Measurements from ENCODE around the gene WDR5B.
A peak's percentile ranks its signal among the peaks of the same experiment; 100 is the strongest.
"Not testable (repeated sequence)": the region's sequence is repeated elsewhere in the genome, so short reads cannot be mapped to it uniquely, and the experiment has no call there.

The WDR5B gene
- total RNA-seq: 10.0 to 16.7 (median 15.3) reads per million in 3 donors

DNA sequence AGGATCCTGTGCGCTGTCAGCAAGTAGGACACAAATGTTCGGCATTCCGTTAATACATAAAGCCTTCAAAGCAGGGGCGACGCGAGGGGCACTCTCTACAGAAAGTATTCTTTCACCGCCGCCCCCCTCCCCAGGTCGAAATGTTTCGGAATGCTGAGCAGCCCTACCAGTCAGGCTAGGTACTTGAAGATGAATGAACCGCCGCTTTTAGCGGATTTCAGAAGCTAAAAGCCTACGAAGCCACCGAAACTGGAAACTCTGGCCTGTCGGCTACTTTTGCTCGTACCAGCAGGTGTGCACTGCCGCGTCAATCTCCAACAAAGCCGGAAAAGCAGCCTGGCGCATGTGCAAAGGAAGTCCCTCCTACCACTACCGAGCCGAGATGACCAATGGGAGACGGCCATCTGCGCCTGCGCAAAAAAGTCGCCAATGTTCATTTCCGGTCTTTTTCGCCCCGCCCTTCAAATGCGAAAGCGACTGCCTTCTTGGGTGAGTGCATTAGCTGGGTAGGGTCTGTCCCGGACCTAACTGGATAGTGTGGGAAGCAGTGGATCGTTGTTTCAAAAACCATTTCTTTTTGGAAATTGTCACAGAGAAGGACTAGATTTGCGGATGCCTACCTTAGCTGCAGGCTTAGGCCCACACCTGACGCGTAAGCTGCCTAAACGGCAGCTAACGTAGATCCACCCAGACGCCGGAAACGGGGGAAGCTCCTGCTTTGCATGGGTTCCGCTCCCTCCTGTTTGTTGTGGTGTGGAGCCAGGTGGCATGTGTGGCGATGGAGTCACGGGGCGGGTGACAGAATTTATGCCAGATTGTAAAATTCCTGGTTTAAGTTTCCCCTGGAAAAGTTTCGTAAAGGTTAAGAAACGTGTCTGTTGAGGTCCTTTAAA, at the start of gene WDR5B:
Gene WDR5B, minus strand, starts transcription at position 301 of the 893 bp plus-strand sequence. CDS start 534 bp downstream, outside the sequence.
- Histone ChIP-seq H3K27ac (ENCODE audit: insufficient read depth, low read length, poor library complexity, severe bottlenecking) (peak within 1 kb of the TSS; percentile 87), H3K4me1 (ENCODE audit: control insufficient read depth, insufficient read depth, low read length, poor library complexity, severe bottlenecking) (peaks cover 13% of the 10 kb centered on the region), H3K9me3 (ENCODE audit: control insufficient read depth, low read length) (no peaks in the 10 kb centered on the region), H3K27me3 (replicated peaks; ENCODE audit: control insufficient read depth, insufficient read depth, low read length, poor library complexity, severe bottlenecking) (no peaks in the 10 kb centered on the region), H3K36me3 (ENCODE audit: control insufficient read depth, insufficient read depth, low read length) (no peaks in the 10 kb centered on the region), H3K4me3 (ENCODE audit: insufficient read depth, low read depth, low read length, poor library complexity, severe bottlenecking) (peak within 1 kb of the TSS; percentile 57)
- peak; percentile 97 to 98 (median 98) for DNase-seq

DNA sequence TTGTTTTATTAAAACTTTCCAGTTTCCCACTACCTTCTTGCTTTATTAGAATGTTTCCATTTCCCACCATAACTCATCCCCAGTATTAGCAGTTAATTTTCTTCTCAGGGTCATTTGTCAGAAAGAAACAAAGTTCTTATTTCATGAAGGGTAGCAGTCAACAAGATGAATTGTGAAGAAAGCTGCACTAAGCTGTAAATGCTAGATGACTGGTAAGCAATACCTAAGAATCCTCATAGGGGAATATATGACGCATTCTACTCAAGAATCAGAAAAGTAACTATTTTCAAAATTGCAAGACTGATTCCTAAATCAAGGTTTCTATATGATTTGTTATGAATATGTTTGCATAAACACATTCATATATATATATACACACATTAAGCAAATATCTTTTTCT, 48.8 kb upstream of the WDR5B start:
- Histone ChIP-seq H3K4me1 (ENCODE audit: control insufficient read depth, insufficient read depth, low read length, poor library complexity, severe bottlenecking) (peaks cover 3% of the 10 kb centered on the region), H3K27ac (ENCODE audit: insufficient read depth, low read length, poor library complexity, severe bottlenecking) (no peak overlapping the region), H3K4me3 (ENCODE audit: insufficient read depth, low read depth, low read length, poor library complexity, severe bottlenecking) (no peak overlapping the region), H3K36me3 (ENCODE audit: control insufficient read depth, insufficient read depth, low read length) (peaks cover 33% of the 10 kb centered on the region), H3K9me3 (ENCODE audit: control insufficient read depth, low read length) (no peaks in the 10 kb centered on the region), H3K27me3 (replicated peaks; ENCODE audit: control insufficient read depth, insufficient read depth, low read length, poor library complexity, severe bottlenecking) (no peaks in the 10 kb centered on the region)
- DNase-seq: no peak

DNA sequence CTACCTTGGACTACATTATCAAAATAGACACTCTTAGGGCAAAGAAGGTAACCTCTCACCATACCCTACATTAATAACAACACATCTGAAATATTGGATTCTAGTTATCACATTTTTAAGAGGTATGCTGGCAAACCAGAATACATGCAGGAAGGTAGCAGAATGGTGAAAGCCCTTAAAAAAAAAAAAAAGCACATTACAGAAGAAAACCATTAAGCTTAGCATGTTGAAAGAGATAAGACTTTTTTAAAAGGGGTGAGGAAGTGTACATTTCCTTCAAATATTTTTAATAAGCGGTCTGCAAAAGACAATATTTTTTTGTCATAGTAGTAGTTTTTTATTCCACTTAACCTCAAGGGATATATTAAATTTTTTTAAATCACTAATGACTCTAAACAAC, 46.5 kb upstream of the WDR5B start:
- Histone ChIP-seq H3K27me3 (replicated peaks; ENCODE audit: control insufficient read depth, insufficient read depth, low read length, poor library complexity, severe bottlenecking) (no peaks in the 10 kb centered on the region), H3K4me1 (ENCODE audit: control insufficient read depth, insufficient read depth, low read length, poor library complexity, severe bottlenecking) (no peaks in the 10 kb centered on the region), H3K9me3 (ENCODE audit: control insufficient read depth, low read length) (no peaks in the 10 kb centered on the region), H3K27ac (ENCODE audit: insufficient read depth, low read length, poor library complexity, severe bottlenecking) (no peak overlapping the region), H3K4me3 (ENCODE audit: insufficient read depth, low read depth, low read length, poor library complexity, severe bottlenecking) (no peak overlapping the region), H3K36me3 (ENCODE audit: control insufficient read depth, insufficient read depth, low read length) (peaks cover 50% of the 10 kb centered on the region)
- no peak for DNase-seq

DNA sequence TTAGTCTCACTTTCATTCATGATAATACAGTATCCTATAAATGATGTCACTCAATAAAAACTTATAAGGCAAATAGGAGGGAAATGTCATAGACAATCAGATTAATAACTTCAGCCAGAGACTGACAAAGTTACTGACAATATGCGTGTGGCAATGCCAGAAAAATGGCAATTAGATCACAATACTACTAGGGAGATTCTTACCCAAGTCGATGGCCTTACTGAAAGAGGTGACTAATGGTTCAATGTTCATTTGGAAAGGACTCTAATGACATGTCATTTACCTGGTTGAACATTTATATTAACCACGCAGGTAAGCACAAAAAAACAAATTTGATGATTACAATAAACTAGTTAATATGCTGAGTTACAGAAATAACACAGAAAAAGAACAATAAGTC, 45.9 kb upstream of the WDR5B start:
- Histone ChIP-seq H3K27me3 (replicated peaks; ENCODE audit: control insufficient read depth, insufficient read depth, low read length, poor library complexity, severe bottlenecking) (no peaks in the 10 kb centered on the region), H3K9me3 (ENCODE audit: control insufficient read depth, low read length) (no peaks in the 10 kb centered on the region), H3K4me1 (ENCODE audit: control insufficient read depth, insufficient read depth, low read length, poor library complexity, severe bottlenecking) (no peaks in the 10 kb centered on the region), H3K4me3 (ENCODE audit: insufficient read depth, low read depth, low read length, poor library complexity, severe bottlenecking) (no peak overlapping the region), H3K27ac (ENCODE audit: insufficient read depth, low read length, poor library complexity, severe bottlenecking) (no peak overlapping the region), H3K36me3 (ENCODE audit: control insufficient read depth, insufficient read depth, low read length) (peaks cover 53% of the 10 kb centered on the region)
- no peak for DNase-seq

DNA sequence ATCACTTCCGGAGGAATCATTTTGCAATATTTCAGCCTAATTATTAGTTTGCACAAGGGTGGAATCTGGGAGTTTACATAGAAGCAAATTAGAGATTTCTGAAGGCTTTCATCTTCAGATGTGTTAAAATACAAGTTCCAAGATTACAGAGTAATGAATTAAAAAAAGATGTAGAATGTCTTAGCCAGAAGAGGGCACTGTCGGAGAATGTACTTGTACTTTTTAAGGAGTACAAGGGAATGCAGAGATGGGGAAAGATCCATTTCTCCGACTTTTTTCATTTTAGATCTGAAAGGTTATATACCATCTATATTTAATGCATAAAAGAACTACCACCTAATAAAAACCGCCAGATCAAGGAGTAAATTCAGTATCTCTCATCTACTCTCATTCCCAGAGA, 43.1 kb upstream of the WDR5B start:
- Histone ChIP-seq H3K27me3 (replicated peaks; ENCODE audit: control insufficient read depth, insufficient read depth, low read length, poor library complexity, severe bottlenecking) (no peaks in the 10 kb centered on the region), H3K9me3 (ENCODE audit: control insufficient read depth, low read length) (no peaks in the 10 kb centered on the region), H3K4me3 (ENCODE audit: insufficient read depth, low read depth, low read length, poor library complexity, severe bottlenecking) (no peak overlapping the region), H3K27ac (ENCODE audit: insufficient read depth, low read length, poor library complexity, severe bottlenecking) (no peak overlapping the region), H3K36me3 (ENCODE audit: control insufficient read depth, insufficient read depth, low read length) (peaks cover 43% of the 10 kb centered on the region), H3K4me1 (ENCODE audit: control insufficient read depth, insufficient read depth, low read length, poor library complexity, severe bottlenecking) (no peaks in the 10 kb centered on the region)
- DNase-seq: no peak

DNA sequence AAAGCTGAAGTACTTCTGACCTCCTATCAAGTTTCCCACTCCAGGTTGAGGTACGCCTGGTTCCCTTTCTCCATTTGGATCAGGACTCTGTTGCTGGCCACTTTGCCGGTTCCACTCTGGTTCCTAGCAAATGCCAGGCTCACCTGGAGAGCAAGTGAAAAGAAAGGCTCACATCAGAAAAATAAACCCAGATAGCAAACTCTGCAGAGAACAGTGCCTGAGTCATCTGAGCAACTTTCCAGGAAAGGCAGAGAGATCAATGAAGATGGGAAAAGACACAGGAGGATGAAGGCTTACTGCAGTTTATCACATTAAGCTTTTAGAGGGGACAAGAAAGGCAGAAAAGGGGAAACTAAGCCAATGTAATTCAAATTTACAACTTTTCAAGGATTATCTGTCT, 41.8 kb upstream of the WDR5B start:
- Histone ChIP-seq H3K27ac (ENCODE audit: insufficient read depth, low read length, poor library complexity, severe bottlenecking) (no peak overlapping the region), H3K4me1 (ENCODE audit: control insufficient read depth, insufficient read depth, low read length, poor library complexity, severe bottlenecking) (no peaks in the 10 kb centered on the region), H3K9me3 (ENCODE audit: control insufficient read depth, low read length) (no peaks in the 10 kb centered on the region), H3K4me3 (ENCODE audit: insufficient read depth, low read depth, low read length, poor library complexity, severe bottlenecking) (no peak overlapping the region), H3K36me3 (ENCODE audit: control insufficient read depth, insufficient read depth, low read length) (peaks cover 42% of the 10 kb centered on the region), H3K27me3 (replicated peaks; ENCODE audit: control insufficient read depth, insufficient read depth, low read length, poor library complexity, severe bottlenecking) (no peaks in the 10 kb centered on the region)
- no peak for DNase-seq

DNA sequence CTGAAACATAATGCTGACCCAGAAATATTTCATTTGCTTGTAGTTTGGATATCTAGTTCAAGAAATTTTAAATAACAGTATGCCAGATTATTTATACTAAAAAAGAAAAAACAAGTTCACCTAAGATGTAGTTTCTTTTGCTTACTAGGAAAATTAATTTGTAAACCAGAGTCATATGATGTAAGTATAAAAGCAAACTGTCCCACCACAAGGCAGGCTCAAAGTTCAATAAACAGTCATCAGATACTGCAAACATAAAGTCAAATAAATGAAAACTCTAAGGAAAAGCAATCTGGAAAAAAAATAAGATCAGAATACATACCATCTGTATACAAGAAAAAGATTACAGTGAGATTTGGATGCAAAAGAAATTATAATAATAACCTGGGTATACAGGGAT, 40.2 kb upstream of the WDR5B start:
- Histone ChIP-seq H3K27ac (ENCODE audit: insufficient read depth, low read length, poor library complexity, severe bottlenecking) (no peak overlapping the region), H3K9me3 (ENCODE audit: control insufficient read depth, low read length) (no peaks in the 10 kb centered on the region), H3K27me3 (replicated peaks; ENCODE audit: control insufficient read depth, insufficient read depth, low read length, poor library complexity, severe bottlenecking) (no peaks in the 10 kb centered on the region), H3K4me3 (ENCODE audit: insufficient read depth, low read depth, low read length, poor library complexity, severe bottlenecking) (no peak overlapping the region), H3K36me3 (ENCODE audit: control insufficient read depth, insufficient read depth, low read length) (peaks cover 45% of the 10 kb centered on the region), H3K4me1 (ENCODE audit: control insufficient read depth, insufficient read depth, low read length, poor library complexity, severe bottlenecking) (no peaks in the 10 kb centered on the region)
- DNase-seq: no peak

DNA sequence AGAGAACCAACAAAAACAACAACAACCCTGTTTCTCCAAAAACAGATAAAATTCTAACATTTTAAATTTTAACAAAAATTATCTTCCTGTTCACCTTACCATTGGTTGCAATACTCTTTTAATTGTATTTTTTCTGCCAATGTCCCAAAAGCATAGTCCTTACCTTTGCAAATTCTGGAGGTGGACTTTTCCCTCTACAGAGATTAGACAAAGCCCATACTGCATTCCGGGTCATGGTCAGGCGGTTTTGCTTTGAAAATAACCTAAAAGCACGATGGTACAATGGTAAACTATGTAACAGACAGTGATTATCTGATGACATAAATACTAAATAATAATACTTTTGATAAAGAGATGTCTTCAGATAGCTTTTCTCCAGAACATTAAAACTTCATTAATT, 35.5 kb upstream of the WDR5B start:
- H3K36me3 ChIP-seq (ENCODE audit: control insufficient read depth, insufficient read depth, low read length): peaks cover 41% of the 10 kb centered on the region
- H3K27me3 ChIP-seq (replicated peaks; ENCODE audit: control insufficient read depth, insufficient read depth, low read length, poor library complexity, severe bottlenecking): no peaks in the 10 kb centered on the region

DNA sequence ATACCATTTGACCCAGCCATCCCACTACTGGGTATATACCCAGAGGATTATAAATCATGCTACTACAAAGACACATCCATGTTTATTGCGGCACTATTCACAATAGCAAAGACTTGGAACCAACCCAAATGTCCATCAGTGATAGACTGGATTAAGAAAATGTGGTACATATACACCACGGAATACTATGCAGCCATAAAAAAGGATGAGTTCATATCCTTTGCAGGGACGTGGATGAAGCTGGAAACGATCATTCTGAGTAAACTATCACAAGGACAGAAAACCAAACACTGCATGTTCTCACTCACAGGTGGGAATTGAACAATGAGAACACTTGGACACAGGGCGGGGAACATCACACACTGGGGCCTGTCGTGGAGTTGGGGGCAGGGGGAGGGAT, 32.4 kb upstream of the WDR5B start:
- H3K4me1 ChIP-seq (ENCODE audit: control insufficient read depth, insufficient read depth, low read length, poor library complexity, severe bottlenecking); H3K27me3 ChIP-seq (replicated peaks; ENCODE audit: control insufficient read depth, insufficient read depth, low read length, poor library complexity, severe bottlenecking); H3K4me3 ChIP-seq (ENCODE audit: insufficient read depth, low read depth, low read length, poor library complexity, severe bottlenecking); DNase-seq; H3K9me3 ChIP-seq (ENCODE audit: control insufficient read depth, low read length); H3K27ac ChIP-seq (ENCODE audit: insufficient read depth, low read length, poor library complexity, severe bottlenecking): not testable (repeated sequence)
- H3K36me3 ChIP-seq (ENCODE audit: control insufficient read depth, insufficient read depth, low read length): peaks cover 48% of the 10 kb centered on the region

More for the DNA sequence above, 35.5 kb upstream of the WDR5B start:
- H3K4me3 ChIP-seq (ENCODE audit: insufficient read depth, low read depth, low read length, poor library complexity, severe bottlenecking): no peak overlapping the region
- no peak overlapping the region for H3K27ac ChIP-seq (ENCODE audit: insufficient read depth, low read length, poor library complexity, severe bottlenecking)
- DNase-seq: no peak
- no peaks in the 10 kb centered on the region for H3K9me3 ChIP-seq (ENCODE audit: control insufficient read depth, low read length)
- H3K4me1 ChIP-seq (ENCODE audit: control insufficient read depth, insufficient read depth, low read length, poor library complexity, severe bottlenecking): no peaks in the 10 kb centered on the region

DNA sequence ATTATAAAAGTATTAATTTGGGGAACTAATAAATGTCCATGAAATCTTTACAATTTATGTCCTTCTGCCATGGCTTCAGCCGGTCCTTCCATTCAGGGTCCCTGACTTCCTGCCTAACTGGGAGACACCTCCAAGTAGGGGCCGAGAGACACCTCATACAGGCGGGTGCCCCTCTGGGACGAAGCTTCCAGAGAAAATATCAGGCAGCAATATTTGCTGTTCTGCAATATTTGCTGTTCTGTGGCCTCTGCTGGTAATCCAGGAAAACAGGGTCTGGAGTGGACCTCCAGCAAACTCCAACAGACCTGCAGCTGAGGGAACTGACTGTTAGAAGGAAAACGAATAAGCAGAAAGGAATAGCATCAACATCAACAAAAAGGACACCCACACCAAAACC, 28.6 kb upstream of the WDR5B start:
- not testable (repeated sequence) for H3K4me1 ChIP-seq (ENCODE audit: control insufficient read depth, insufficient read depth, low read length, poor library complexity, severe bottlenecking); DNase-seq; H3K4me3 ChIP-seq (ENCODE audit: insufficient read depth, low read depth, low read length, poor library complexity, severe bottlenecking); H3K9me3 ChIP-seq (ENCODE audit: control insufficient read depth, low read length); H3K27me3 ChIP-seq (replicated peaks; ENCODE audit: control insufficient read depth, insufficient read depth, low read length, poor library complexity, severe bottlenecking); H3K27ac ChIP-seq (ENCODE audit: insufficient read depth, low read length, poor library complexity, severe bottlenecking)
- peaks cover 40% of the 10 kb centered on the region for H3K36me3 ChIP-seq (ENCODE audit: control insufficient read depth, insufficient read depth, low read length)
